Ishikawa (cell line): ENCODE data around the gene HOXC11.

Source experiments
- CEBPB ChIP-seq: IDR thresholded peaks from 2 replicates; pipeline ENCODE4 v1.6.1; 2012
- CREB1 ChIP-seq: IDR thresholded peaks from 2 replicates; pipeline ENCODE4 v1.6.1; 2012; ENCODE audit warnings: low read depth
- EGR1 ChIP-seq: IDR thresholded peaks from 2 replicates; pipeline ENCODE4 v1.6.1; 2012
- EP300 ChIP-seq: IDR thresholded peaks from 2 replicates; pipeline ENCODE4 v1.6.1; 2012; ENCODE audit warnings: borderline replicate concordance
- FOXM1 ChIP-seq: IDR thresholded peaks from 2 replicates; pipeline ENCODE4 v1.6.1; 2012; ENCODE audit warnings: low read depth, borderline replicate concordance
- MAX ChIP-seq: IDR thresholded peaks from 2 replicates; pipeline ENCODE4 v1.6.1; 2012
- NFIC ChIP-seq: IDR thresholded peaks from 2 replicates; pipeline ENCODE4 v1.6.1; 2012
- RAD21 ChIP-seq: IDR thresholded peaks from 2 replicates; pipeline ENCODE4 v1.6.1; 2012; ENCODE audit warnings: low read depth
- REST ChIP-seq: IDR thresholded peaks from 2 replicates; pipeline ENCODE4 v1.6.1; 2012; ENCODE audit warnings: low read depth, mild to moderate bottlenecking
- TAF1 ChIP-seq: IDR thresholded peaks from 2 replicates; pipeline ENCODE4 v1.6.1; 2012; ENCODE audit warnings: low read depth, mild to moderate bottlenecking
- TCF12 ChIP-seq: IDR thresholded peaks from 2 replicates; pipeline ENCODE4 v1.6.1; 2012; ENCODE audit warnings: low read depth
- TEAD4 ChIP-seq: IDR thresholded peaks from 2 replicates; pipeline ENCODE4 v1.6.1; 2012
- USF1 ChIP-seq: IDR thresholded peaks from 2 replicates; pipeline ENCODE4 v1.6.1; 2012
- YY1 ChIP-seq: IDR thresholded peaks from 2 replicates; pipeline ENCODE4 v1.6.1; 2012; ENCODE audit warnings: low read depth
- ZBTB7A ChIP-seq: IDR thresholded peaks from 2 replicates; pipeline ENCODE4 v1.6.1; 2012; ENCODE audit warnings: low read depth

HOXC11 gene

GRCh38 chr12:54010972-54011664 is 38.2 kb downstream of the HOXC11 start:
- no peak for TF ChIP-seq CEBPB
- no peak for TF ChIP-seq CREB1
- no peak for TF ChIP-seq TAF1
- no peak for TF ChIP-seq YY1
- no peak for TF ChIP-seq RAD21
- no peak for TF ChIP-seq MAX
- TF ChIP-seq TCF12: no peak
- no peak for TF ChIP-seq FOXM1
- TF ChIP-seq EP300: no peak
- no peak for TF ChIP-seq NFIC

- TF ChIP-seq CREB1 (no peak), TAF1 (no peak), USF1 (no peak), EGR1 (no peak), ZBTB7A (no peak), EP300 (no peak), TEAD4 (no peak), CEBPB (no peak)
These were observed 39.0 kb downstream of the HOXC11 start for GRCh38 chr12:54011665-54012532.

- TF ChIP-seq TCF12 (no peak), CREB1 (no peak), REST (no peak), CEBPB (no peak), TAF1 (no peak), RAD21 (no peak), ZBTB7A (no peak), YY1 (no peak), NFIC (no peak), EGR1 (no peak), USF1 (no peak), MAX (no peak), FOXM1 (no peak), TEAD4 (no peak), EP300 (no peak)
These were observed 39.9 kb downstream of the HOXC11 start for GRCh38 chr12:54012631-54013409.

- TF ChIP-seq RAD21 (no peak), NFIC (no peak), CEBPB (no peak), ZBTB7A (no peak), TCF12 (no peak)
These were observed 41.6 kb downstream of the HOXC11 start for GRCh38 chr12:54014377-54015017.

GRCh38 chr12:54015018-54015931 is 42.3 kb downstream of the HOXC11 start:
- no peak for TF ChIP-seq RAD21
- no peak for TF ChIP-seq ZBTB7A
- no peak for TF ChIP-seq USF1
- TF ChIP-seq MAX: no peak
- no peak for TF ChIP-seq CREB1
- TF ChIP-seq EGR1: no peak
- no peak for TF ChIP-seq REST
- TF ChIP-seq EP300: no peak
- no peak for TF ChIP-seq TCF12
- TF ChIP-seq NFIC: no peak
